Adrenal gland (tissue), 5 donors: Measurements from ENCODE around the gene LOXHD1.

Experiments used
- CTCF ChIP-seq, 6 experiments: fragments of 450-650 bp in 4 of 6; fragments of 200-600 bp in 2 of 6; sonication (generic) in 1 of 6; IDR thresholded peaks; 1 replicate in 5 of 6; 2 replicates in 1 of 6; pipeline versions ENCODE4 v1.5.1 to v1.8.0; 2016 to 2021; ENCODE audit warnings: antibody characterized with exemption in 6 of 6, mild to moderate bottlenecking in 2 of 6, moderate library complexity in 1 of 6
- POLR2A ChIP-seq, 2 donors: fragments of 450-650 bp; IDR thresholded peaks; one replicate each; pipeline ENCODE4 v1.6.1; 2017; ENCODE audit warnings: antibody characterized with exemption in 2 of 2, mild to moderate bottlenecking in 2 of 2, moderate library complexity in 1 of 2
- donor health status: DM: no; HTN: no; CAD: no.

- no peak for TF ChIP-seq CTCF (IDR thresholded peaks at IDR 0.05)
- TF ChIP-seq POLR2A (IDR thresholded peaks at IDR 0.05), result no peak
Observed at GRCh38 chr18:46519870-46520269, 137.2 kb downstream of the LOXHD1 start.
